CD4-positive, alpha-beta T cell treated with Interleukin-15 for 4 hours (primary cell): ENCODE measurements around the gene ACTR3C.
"Not testable (repeated sequence)": the region's sequence is repeated elsewhere in the genome, so short reads cannot be mapped to it uniquely, and the experiment has no call there.

ENCODE experiments used
- DNase-seq: peaks from one replicate; pipeline ENCODE4 v3.0.0-alpha.2; 2020; ENCODE audit warnings: low spot score

The ACTR3C gene

DNA sequence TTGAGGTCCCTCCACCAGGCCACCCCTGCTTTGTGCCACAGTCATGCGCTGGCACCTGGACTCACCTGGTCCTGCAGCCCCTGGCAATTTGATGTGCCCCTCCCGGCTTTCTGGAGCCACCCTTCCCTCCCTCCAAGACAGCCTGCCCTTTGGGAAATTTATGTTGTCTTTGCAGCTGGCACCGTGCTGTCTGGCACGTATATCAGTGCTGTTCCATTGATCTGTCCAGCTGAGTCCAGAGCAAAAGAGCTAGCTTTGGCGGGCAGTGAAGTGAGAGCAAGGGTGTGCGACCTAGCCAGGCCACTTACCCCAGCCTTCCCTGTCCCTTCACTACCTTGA is 12.4 kb upstream of the ACTR3C start:
- no peak for DNase-seq

DNA sequence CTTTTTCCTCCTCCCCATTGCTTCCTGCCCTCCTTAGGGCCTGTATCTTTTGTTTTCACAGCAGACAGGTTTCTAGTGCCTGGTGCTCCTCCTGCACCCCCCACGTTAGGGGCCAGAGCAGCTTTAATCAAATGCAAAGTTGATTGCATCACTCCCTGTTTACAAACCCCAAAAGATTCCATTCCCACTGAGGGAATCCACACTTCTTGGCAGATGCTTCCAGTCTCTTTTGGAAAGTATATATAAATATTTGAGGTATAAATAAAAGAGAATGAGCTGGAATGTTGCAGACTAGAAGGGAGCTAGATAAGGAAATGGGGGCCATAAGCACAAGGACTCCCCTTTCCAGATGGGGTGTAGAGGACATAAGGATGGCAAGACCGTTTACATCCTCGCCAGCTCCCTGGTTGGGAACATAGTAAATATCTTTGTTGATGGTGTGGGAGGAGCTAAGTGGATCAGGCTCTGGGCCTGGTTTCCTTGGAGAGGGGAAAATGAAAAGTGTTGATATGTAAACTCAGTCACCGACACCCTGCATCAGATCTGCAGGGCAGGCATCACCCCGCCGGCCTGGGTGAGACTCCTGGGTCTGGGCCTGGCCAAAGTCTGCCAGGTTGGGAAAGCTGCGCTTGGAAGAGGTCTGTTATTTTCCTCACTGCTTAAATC is 11.9 kb upstream of the ACTR3C start:
- DNase-seq: no peak

DNA sequence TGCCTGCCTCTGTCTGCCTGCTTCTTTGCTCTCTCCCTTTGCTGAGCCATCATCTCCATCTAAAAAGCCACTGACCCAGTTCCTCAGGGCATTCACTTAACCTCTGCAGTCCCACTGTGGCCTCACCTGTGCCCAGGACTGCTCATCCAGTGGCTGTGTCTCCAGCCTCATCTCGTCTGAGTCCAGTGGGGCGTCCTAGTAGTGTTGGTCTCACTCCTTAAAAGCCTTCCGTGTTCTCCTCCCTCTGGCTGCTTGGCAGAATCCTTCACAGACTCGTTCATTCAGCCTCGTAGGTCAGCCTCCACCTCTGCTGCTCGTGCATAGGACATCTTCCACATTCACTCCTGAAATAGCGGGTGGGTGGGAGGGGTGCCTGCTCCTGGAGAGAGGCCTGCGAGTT is 10.8 kb upstream of the ACTR3C start:
- no peak for DNase-seq

DNA sequence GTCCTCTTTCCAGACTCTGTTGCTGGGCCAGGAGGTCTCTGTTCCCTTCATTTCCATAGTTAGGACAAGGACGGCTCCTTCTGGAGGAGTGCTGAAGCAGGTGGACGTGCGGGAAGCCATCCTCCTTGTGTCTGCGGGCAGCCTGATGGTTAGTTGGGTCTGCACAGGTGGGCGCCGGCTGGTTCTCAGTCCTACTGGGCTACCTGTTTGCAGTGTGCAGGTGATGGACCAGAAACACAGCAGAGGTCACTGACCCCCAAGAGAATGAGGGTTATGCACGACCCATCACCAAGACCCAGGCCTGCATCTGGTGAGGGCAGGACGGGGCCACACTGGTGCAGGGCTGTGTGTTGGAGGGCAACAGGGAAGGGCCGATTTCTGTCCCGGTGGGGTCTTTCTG is 10.3 kb upstream of the ACTR3C start:
- DNase-seq: no peak

DNA sequence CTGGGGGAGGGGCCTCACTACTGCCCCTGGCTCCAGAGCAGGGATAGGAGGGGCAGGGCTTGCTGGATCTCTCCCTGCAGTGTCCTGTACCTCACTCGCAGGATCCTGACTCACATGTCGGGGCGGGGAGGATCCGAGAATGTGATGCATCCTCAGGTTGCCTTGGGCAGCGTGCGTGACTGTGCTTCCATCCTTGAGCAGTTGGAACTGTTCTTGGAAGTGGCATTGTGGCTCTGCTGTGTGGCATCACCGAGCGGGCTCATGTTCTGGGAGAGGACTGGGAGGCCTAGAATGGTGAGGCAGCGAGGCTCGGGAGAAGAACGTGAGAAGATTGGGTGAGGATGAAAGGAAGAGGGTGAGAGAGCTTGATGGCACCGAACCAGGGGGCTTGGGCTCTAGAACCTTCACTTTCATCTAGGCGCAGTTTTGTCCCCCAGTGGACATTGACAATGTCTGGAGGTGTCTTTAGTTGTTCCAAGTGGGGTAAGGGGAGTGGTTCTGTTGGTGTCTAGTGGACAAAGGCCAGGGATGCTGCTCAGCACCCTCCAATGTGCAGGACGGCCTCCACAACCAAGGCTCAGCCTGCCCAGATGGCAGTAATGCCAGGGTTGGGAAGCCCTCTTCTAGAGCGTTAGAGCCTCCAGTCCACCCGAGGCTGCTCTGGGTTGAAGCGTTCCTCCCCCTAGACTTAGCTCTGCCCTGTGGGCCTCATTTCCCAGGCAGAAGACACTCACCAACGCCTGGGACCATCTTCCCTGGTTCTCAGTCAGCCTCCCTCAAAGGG is 9.7 kb upstream of the ACTR3C start:
- DNase-seq: no peak

DNA sequence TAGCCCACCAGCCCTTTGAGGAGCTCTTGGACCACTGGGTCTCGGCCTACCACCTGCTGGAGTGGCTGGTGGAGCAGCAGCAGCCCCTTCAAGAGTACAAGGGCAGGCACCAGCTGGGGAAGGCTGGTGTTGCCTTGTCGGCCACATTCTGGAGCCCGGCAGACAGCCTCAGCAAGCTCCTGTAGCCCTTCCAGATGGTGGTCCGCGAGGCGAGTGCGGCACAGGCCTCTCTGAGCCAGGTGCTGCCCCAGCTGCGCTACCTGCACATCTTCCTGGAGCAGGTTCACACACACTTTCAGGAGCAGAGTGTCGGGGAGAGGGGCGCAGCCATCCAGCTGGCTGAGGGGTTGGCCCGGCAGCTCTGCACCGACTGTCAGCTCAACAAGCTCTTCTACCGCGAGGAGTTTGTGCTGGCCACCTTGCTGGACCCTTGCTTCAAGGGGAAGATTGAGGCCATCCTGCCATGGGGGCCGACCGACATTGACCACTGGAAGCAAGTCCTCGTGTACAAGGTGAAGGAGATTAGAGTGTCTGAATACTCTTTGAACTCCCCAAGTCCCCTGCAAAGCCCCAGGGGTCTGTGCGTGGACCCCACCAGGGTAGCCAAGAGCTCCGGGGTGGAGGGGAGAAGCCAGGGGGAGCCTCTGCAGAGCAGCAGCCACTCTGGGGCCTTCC is 7.0 kb upstream of the ACTR3C start:
- DNase-seq: no peak

DNA sequence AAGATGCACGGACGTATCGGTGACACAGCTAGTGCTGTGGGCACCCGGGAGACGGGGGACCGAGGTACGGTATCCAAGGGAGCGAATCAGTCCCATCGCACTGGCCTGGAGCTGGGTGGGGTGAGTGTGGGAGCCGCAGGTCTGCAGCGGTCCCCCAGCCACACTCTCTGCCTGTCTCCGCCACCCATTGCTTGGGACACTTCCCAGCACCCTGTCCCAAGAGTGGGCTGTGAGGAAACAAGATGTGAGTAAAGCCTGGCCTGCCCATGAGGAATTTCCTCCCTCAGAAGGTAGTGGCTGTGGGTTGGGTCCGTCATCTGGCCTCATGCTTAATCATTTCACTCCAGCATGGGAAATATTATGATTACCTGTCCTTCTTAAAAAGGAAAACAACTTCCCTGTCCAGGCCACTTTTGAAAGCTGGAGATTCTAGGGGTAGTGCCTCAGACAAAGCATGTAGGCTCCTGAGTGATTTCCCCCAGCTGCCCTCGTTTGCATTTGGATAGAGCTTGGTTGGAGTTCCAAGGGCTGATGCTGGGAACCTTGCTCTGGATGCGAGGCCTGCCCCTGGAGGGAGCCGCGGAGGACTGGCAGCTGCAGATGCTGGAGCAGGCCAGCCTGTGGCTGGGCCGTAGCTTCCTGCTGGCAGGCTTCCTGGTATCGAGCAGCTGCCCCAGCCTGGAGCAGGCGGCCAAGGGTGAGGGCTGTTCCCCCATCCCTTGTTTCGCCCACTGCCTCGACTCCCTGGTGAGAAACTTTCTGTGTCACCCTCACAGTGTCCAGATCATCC is 6.2 kb upstream of the ACTR3C start:
- no peak for DNase-seq

DNA sequence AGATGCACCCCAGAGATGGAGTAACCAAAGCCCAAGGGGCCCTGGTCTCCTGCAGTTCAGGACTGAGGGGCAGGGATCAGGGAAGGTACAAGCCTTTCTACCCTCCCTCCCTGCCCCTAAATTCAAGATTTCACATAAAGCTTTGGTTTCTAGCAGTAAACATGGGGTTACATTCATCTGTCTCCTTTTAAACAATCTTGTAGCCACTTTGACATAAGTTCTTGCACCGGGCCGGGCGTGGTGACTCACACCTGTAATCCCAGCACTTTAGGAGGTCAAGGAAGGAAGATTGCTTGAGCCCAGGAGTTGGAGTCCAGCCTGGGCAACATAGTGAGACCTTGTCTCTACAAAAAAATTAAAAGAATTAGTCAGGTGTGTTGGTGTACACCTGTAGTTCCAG is 4.0 kb upstream of the ACTR3C start:
- DNase-seq: no peak

DNA sequence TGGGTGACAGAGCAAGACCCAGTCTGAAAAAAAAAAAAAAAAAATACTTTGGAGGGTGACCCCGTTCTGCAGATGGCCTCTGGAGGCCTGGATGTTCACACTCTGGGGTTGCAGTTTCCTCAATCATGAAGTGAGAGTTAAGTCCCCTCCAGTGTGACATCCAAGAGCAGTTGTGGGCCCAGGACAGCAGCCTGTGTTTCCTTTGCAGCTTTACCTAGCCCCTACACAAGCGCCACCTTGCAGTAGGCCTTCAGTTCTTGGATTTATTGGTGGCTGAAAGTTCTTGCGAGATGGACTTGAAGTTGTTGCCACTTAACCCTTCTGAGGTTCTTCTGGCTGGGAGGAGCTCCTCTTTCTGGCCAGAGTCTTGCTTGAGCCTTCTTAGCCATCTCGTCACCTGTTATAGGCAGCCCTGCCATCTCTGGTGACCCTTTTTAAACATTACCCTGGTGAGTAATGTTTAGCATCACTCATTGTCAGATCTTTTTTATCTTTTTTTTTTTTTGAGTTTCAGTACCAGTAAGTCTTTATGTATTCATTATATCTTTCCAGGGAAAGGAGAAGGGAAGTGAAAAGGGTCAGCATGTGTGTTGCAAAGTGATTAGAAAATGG is 3.4 kb upstream of the ACTR3C start:
- DNase-seq: no peak

DNA sequence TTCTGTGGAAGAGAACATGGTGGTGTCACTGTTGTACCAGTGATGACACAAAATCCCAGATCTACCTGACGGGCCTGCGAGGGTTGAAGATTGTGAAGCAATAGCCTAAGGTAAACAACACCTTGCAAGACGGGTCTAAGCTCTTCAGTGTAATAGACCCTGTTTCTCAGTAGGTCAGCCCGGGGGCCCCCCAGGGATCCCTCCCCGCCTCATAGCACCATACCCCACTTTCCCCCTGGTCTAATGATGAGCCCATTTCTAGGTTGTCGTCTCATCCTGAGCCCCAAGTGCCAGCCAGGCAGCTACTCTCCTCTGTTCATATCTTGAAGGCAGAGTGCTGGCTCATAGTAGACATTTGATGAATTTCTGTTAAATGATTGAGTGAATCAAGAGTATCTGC is 2.6 kb upstream of the ACTR3C start:
- DNase-seq: no peak

DNA sequence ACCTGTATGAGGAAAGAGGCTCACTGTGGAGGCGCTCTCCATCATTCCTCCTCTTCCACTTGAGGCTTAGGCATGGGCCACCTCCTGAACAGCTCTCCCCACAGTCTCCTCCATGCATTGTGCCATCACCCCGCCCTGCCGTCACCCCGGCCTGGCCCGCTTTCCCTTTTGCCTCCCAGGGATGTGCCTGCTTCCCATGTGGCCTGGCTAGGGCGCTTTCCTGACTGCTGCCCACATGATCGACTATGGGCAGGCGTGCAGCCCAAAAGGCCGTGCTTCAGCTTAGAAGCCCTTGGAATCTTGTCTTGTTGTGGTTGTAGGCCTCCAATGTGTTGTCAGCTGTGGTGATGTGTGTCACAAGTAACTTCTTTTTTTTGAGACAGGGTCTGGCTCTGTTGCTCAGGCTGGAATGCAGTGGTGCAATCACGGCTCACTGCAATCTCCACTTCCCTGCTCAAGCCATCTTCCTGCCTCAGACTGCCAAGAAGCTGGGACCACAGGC is 1.8 kb upstream of the ACTR3C start:
- no peak for DNase-seq

DNA sequence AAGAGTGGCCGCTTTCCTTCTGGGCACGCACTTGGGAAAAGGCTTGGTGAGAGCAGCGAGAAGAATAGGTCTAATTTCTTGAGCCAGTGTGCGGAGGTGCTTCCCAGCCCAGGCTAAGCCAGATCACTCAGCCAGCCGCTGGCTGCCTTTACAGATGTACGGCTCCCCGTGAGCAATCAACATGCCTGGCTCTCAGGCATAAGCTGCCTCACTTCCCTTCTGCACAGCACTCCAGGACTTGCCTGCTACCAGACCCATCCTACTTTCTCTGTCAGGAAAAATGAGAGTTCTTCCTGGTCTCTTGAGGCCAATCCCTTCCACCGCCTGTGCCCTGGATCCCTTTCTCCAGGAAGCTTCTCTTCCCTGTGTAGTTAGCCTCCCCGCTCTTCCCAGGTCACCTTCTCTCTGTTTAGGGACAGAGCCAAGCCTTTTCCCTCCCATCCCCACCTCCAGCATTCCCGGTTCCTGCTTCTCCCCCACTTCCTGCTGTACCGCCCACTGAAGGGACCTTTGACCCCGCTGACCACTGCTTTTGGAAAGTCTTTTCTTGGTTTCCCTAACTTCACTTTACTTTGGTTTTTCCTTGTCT is 1.1 kb upstream of the ACTR3C start:
- DNase-seq: no peak

DNA sequence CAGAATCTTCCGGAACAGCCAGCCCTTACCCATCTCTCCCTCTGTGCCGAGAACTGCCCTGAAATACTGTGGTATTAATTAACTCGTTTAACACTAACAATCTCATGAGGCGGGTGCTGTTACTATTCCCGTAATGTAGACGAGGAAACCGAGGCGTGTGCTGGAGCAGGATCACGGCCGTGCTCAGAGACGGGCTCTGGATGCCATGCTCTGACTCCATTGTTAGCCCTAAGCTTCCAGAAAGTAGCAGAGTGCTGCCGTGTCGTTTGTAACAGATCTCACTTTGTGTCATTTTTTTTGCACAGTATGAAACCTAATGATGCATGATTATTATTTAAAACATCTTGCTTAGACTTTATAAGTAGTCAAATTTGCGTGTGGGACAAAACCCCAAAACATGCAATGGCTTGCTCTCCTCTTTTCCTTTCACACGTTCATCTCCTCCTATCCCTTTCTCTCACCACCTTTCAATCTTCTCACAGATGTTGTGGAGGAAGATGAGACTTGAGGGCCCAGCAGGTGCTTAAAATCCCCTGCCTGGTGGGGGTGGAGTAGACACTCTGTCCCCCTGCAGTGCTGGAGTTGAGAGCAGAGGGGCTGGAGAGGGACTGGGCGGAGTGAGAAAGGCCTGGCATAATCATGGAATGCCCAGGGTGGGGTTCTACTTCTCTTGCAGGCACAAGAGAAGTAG is 482 bp upstream of the ACTR3C start:
- DNase-seq: peak; percentile 37

DNA sequence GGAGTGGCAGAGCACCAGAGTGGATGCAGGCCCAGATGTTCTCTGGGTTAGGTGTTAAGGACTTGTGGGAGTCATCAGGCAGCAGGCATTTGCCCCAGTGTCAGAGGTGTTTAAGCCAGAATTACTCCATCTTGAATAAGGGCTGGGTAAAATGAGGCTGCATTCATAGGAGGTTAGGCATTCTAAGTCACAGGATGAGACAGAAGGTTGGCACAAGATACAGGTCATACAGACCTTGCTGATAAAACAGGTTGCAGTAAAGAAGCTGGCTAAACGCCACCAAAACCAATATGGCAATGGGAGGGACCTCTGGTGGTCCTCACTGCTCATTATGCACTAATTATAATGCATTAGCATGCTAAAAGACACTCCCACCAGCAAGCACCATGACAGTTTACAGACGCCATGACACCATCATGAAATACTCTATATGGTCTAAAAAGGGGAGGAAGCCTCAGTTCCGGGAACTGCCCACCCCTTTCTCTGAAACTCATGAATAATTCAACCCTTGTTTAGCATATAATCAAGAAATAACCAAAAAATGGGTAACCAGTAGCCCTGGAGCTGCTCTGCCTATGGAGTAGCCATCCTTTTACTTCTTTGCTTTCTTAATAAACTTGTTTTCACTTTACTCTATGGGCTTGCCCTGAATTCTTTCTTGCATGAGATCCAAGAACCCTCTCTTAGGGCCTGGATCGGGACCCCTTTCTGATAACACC is 1.1 kb downstream of the ACTR3C start:
- DNase-seq: peak; percentile 75

DNA sequence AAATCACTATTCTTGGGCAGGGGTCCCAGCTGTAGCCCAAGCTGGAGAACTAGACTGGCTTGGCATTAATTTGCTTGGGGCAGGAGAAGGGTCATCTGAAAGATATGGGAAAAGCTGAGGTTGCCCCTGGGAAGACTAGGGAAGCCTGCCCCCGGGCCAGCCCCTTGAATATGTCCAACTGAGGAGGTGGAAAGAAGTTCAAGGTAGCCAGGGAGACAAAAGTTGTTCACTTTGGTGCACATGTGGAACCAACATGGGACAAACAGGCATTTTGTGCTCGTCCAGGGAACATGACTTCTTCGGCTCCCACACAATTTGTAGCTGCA is 1.6 kb downstream of the ACTR3C start:
- DNase-seq: no peak

DNA sequence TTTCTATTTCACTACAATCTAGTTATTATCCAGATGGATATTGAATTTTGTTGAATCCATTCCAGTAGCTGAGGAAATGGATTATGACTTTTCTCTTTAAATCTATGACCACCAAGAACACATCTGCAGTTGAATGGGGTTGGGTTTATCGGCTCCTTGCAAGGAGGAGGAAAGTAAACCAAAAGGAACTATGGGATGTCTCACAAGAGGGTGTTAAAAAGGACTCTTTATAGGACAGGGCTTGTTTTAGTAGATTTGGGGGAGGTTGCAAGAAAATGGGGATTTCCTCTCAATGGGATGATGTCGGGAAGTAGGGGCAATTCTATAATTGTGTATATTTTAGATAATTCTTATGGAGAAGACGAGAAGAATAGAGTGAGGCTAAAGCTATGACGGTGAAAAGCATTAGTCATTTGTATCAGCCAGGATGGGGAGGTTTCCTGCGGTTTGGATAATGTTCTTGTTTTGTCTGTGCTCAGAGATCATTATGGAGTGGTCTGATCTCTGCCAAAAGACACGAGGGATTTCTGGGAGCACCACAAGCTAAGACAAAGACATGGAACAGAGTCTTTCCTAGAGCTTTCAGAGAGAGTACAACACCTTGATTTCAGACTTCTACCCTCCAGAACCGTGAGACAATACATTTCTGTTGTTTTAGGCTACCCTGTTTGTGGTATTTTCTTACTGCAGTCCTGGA is 5.4 kb downstream of the ACTR3C start:
- DNase-seq: no peak

DNA sequence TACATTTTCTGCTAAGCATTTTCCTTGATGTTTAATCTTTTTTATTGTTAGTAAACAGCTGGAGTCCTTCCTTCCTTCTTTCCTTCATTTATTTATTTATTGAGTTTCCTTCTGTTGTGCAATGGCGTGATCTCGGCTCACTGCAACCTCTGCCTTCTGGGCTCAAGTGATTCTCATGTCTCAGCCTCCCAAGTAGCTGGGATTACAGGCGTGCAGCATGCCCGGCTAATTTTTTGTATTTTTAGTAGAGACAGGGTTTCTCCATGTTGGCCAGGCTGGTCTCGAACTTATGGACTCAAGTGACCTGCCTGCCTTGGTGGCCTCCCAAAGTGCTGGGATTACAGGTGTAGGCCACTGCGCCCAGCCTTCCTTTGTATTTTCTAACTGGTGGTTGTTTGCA is 6.4 kb downstream of the ACTR3C start:
- DNase-seq: not testable (repeated sequence)

DNA sequence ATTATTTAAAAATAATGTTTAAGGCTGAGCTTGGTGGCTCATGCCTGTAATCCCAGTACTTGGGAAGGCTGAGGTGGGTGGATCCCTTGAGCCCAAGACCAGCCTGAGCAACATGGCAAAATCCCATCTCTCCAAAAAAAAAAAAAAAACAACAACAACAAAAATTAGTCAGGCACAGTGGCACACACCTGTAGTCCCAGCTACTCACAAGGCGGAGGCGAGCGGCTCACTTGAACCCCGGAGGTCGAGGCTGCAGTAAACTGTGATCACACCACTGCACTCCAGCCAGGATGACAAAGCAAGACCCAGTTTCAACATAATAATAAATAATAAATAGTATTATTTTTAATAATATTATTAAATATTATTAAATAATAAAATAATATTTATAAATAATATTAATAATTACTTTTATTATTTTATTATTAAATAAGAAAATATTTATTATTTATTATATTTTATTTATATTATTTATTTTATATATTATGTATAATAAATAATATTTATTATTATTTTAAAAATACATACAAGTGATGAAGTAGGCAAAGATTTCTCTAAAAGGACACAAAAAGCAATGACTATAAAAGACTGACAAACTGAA is 8.6 kb downstream of the ACTR3C start:
- DNase-seq: no peak

DNA sequence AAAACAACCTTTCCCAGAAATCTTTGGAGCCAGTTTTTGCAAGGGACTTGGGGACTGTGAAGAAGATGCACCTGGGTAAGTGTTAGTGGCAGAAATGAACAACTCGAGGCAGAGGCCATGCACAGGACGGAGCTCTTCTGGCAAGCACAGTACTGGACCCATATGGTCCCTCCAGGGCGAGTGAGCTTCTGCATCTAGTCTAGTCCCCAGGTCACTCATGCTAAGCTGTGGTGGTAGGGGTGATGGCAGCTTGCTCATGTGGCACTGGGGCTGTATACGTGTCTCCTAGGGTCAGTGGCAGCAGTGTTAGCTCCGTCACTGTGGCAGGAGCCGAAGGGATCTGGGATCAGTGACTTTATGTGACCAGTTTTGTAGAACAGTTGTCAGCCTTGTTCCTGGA is 9.5 kb downstream of the ACTR3C start:
- no peak for DNase-seq
